Measurements from ENCODE around the gene SNW1. TPM values are rescaled to one million over a fixed set of nuclear protein-coding genes. Genes with fewer than 3 reads are reported as not detected.
"Not testable (repeated sequence)": the region's sequence is repeated elsewhere in the genome, so short reads cannot be mapped to it uniquely, and the experiment has no call there.

Gene SNW1
- total RNA-seq, 1 donor from 2014 or later, result 36.8 TPM

GRCh38 chr14:77790566-77791224, 29.7 kb upstream of the SNW1 start:
- Histone ChIP-seq H3K9me3 (no peaks in the 10 kb centered on the region), H3K4me1 (no peaks in the 10 kb centered on the region), H3K4me3 (no peak overlapping the region), H3K36me3 (no peaks in the 10 kb centered on the region), H3K27me3 (no peaks in the 10 kb centered on the region), H3K27ac (no peak overlapping the region)
- DNase-seq (ENCODE audit: extremely low spot score in 2 of 2), result no peak
- no peak for TF ChIP-seq CTCF (IDR thresholded peaks at IDR 0.05)
- TF ChIP-seq POLR2AphosphoS5 (IDR thresholded peaks at IDR 0.05; ENCODE audit: insufficient read depth in 1 of 2, low read depth in 1 of 2), result no peak
- TF ChIP-seq POLR2A (IDR thresholded peaks at IDR 0.05), result no peak
- intact Hi-C loops (cut with DNase I), result no loop called here

GRCh38 chr14:77786148-77786547, 25.2 kb upstream of the SNW1 start:
- no peaks in the 10 kb centered on the region for H3K27me3 ChIP-seq
- no peak for DNase-seq (ENCODE audit: extremely low spot score in 2 of 2)

GRCh38 chr14:77782202-77782601, 21.2 kb upstream of the SNW1 start:
- H3K9me3 ChIP-seq, result no peaks in the 10 kb centered on the region
- H3K27ac ChIP-seq, result no peak overlapping the region
- DNase-seq (ENCODE audit: extremely low spot score in 2 of 2), result no peak
- no peak overlapping the region for H3K4me3 ChIP-seq
- H3K4me1 ChIP-seq, result no peaks in the 10 kb centered on the region
- intact Hi-C loops (cut with DNase I), result no loop called here
- no peak for TF ChIP-seq CTCF (IDR thresholded peaks at IDR 0.05)
- no peaks in the 10 kb centered on the region for H3K36me3 ChIP-seq
- H3K27me3 ChIP-seq, result no peaks in the 10 kb centered on the region

More at GRCh38 chr14:77786148-77786547, 25.2 kb upstream of the SNW1 start:
- H3K4me3 ChIP-seq, result no peak overlapping the region
- TF ChIP-seq POLR2A (IDR thresholded peaks at IDR 0.05) (no peak), POLR2AphosphoS5 (IDR thresholded peaks at IDR 0.05; ENCODE audit: insufficient read depth in 1 of 2, low read depth in 1 of 2) (no peak), CTCF (IDR thresholded peaks at IDR 0.05) (no peak)
- H3K9me3 ChIP-seq, result no peaks in the 10 kb centered on the region
- intact Hi-C loops (cut with DNase I), result no loop called here
- no peak overlapping the region for H3K27ac ChIP-seq
- H3K36me3 ChIP-seq, result no peaks in the 10 kb centered on the region
- no peaks in the 10 kb centered on the region for H3K4me1 ChIP-seq

GRCh38 chr14:77773966-77774365, 13.0 kb upstream of the SNW1 start:
- intact Hi-C loops (cut with DNase I); H3K9me3 ChIP-seq; H3K27ac ChIP-seq; H3K4me3 ChIP-seq; H3K36me3 ChIP-seq; DNase-seq (ENCODE audit: extremely low spot score in 2 of 2); H3K4me1 ChIP-seq; H3K27me3 ChIP-seq: not testable (repeated sequence)

GRCh38 chr14:77768442-77769069, 7.6 kb upstream of the SNW1 start:
- H3K4me3 ChIP-seq; H3K27me3 ChIP-seq; DNase-seq (ENCODE audit: extremely low spot score in 2 of 2); H3K4me1 ChIP-seq; H3K27ac ChIP-seq; intact Hi-C loops (cut with DNase I); H3K36me3 ChIP-seq; H3K9me3 ChIP-seq: not testable (repeated sequence)

GRCh38 chr14:77763978-77764377, 3.0 kb upstream of the SNW1 start:
- Histone ChIP-seq H3K4me3 (no peak overlapping the region), H3K4me1 (peaks cover 20% of the 10 kb centered on the region), H3K27ac (no peak overlapping the region), H3K36me3 (no peaks in the 10 kb centered on the region), H3K9me3 (no peaks in the 10 kb centered on the region), H3K27me3 (no peaks in the 10 kb centered on the region)
- TF ChIP-seq POLR2AphosphoS5 (IDR thresholded peaks at IDR 0.05; ENCODE audit: insufficient read depth in 1 of 2, low read depth in 1 of 2), result no peak
- intact Hi-C loops (cut with DNase I), result no loop called here
- DNase-seq (ENCODE audit: extremely low spot score in 2 of 2), result no peak
